PC-9 (cell line): ENCODE data around the gene LARP4B.

Source experiments
- EZH2 ChIP-seq: fragments of 200-600 bp; sonication (generic); IDR thresholded peaks from 2 replicates; pipeline ENCODE4 v1.8.0; 2017; ENCODE audit warnings: antibody characterized with exemption, low read depth
- TF ChIP-seq, protein P1 (sequence below): fragments of 200-600 bp; sonication (generic); conservative IDR thresholded peaks from 2 replicates; pipeline ENCODE4 v1.6.1; 2017; ENCODE audit warnings: mixed run types, antibody characterized with exemption, mild to moderate bottlenecking, moderate library complexity

- TF ChIP-seq, protein P1, sequence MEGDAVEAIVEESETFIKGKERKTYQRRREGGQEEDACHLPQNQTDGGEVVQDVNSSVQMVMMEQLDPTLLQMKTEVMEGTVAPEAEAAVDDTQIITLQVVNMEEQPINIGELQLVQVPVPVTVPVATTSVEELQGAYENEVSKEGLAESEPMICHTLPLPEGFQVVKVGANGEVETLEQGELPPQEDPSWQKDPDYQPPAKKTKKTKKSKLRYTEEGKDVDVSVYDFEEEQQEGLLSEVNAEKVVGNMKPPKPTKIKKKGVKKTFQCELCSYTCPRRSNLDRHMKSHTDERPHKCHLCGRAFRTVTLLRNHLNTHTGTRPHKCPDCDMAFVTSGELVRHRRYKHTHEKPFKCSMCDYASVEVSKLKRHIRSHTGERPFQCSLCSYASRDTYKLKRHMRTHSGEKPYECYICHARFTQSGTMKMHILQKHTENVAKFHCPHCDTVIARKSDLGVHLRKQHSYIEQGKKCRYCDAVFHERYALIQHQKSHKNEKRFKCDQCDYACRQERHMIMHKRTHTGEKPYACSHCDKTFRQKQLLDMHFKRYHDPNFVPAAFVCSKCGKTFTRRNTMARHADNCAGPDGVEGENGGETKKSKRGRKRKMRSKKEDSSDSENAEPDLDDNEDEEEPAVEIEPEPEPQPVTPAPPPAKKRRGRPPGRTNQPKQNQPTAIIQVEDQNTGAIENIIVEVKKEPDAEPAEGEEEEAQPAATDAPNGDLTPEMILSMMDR, result no peak
- TF ChIP-seq EZH2, result no peak
Measured at GRCh38 chr10:803041-803741, 128.3 kb downstream of the LARP4B start.
